Activated CD4-positive, alpha-beta T cell treated with anti-CD3 and anti-CD28 coated beads, Interleukin-2, Interleukin-6, amounts not matched to agents 100 ng/mL and 50 ng/mL, durations not matched to agents 16 hours and 8 hours (primary cell): ENCODE measurements around the gene MTA1.

Experiments
- DNase-seq: peaks from one replicate; pipeline ENCODE4 v3.0.0-alpha.2; 2020

MTA1 gene

GRCh38 chr14:105411017-105411941, 8.3 kb upstream of the MTA1 start:
- DNase-seq, result no peak

GRCh38 chr14:105411985-105412770, 7.4 kb upstream of the MTA1 start:
- DNase-seq, result no peak

- DNase-seq, result no peak
Measured at GRCh38 chr14:105412771-105413543, 6.7 kb upstream of the MTA1 start.

- no peak for DNase-seq
Measured at GRCh38 chr14:105413544-105413886, 6.1 kb upstream of the MTA1 start.

GRCh38 chr14:105414456-105415371, 4.9 kb upstream of the MTA1 start:
- DNase-seq, result peak; percentile 69

- DNase-seq, result no peak
Measured at GRCh38 chr14:105415481-105416428, 3.9 kb upstream of the MTA1 start.

GRCh38 chr14:105416671-105417070, 3.0 kb upstream of the MTA1 start:
- no peak for DNase-seq

- DNase-seq, result no peak
Measured at GRCh38 chr14:105417690-105418121, 1.9 kb upstream of the MTA1 start.

GRCh38 chr14:105418269-105419194, 1.1 kb upstream of the MTA1 start:
- DNase-seq, result no peak

GRCh38 chr14:105420101-105420973, 710 bp downstream of the MTA1 start:
- DNase-seq, result no peak

- DNase-seq, result no peak
Measured at GRCh38 chr14:105420974-105421674, 1.5 kb downstream of the MTA1 start.

- no peak for DNase-seq
Measured at GRCh38 chr14:105421723-105422615, 2.3 kb downstream of the MTA1 start.

- no peak for DNase-seq
Measured at GRCh38 chr14:105422695-105423487, 3.3 kb downstream of the MTA1 start.

GRCh38 chr14:105423488-105424195, 4.0 kb downstream of the MTA1 start:
- DNase-seq, result no peak

- no peak for DNase-seq
Measured at GRCh38 chr14:105424861-105425260, 5.2 kb downstream of the MTA1 start.
